ENCODE results near the gene FBXW9. TPM values are rescaled to one million over a fixed set of nuclear protein-coding genes. Genes with fewer than 3 reads are reported as not detected.
"Not testable (repeated sequence)": the region's sequence is repeated elsewhere in the genome, so short reads cannot be mapped to it uniquely, and the experiment has no call there.

Gene FBXW9
- total and polyA plus RNA-seq, 3 experiments from 2014 or later: 5.9 to 8.1 (median 7.9) TPM

- Histone ChIP-seq H3K4me3 (ENCODE audit: low read length) (no peak overlapping the region), H3K36me3 (ENCODE audit: insufficient read depth, low read length) (peaks cover 24% of the 10 kb centered on the region), H3K9me3 (ENCODE audit: low read length) (no peaks in the 10 kb centered on the region), H3K27ac (ENCODE audit: low read depth, low read length) (no peak overlapping the region), H3K27me3 (ENCODE audit: insufficient read depth, low read length, poor library complexity, severe bottlenecking) (no peaks in the 10 kb centered on the region), H3K4me1 (ENCODE audit: insufficient read depth, low read length) (peaks cover 25% of the 10 kb centered on the region)
- ChIA-PET POLR2A (interaction anchor here (0.6 kb wide), 1 partner anchor 12 kb away, joined by 3 read pairs; no protein-coding TSS in a partner anchor), CTCF (interaction anchor here (0.8 kb wide), 1 partner anchor 13 kb away, joined by 3 read pairs; no protein-coding TSS in a partner anchor)
- Mint-ChIP-seq H3K36me3 (peaks cover 0 to 55% (median 9%) of the 10 kb centered on the region in 3 donors), H3K4me1 (peaks cover 28 to 36% (median 28%) of the 10 kb centered on the region in 3 donors), H3K4me3 (peak overlapping the region in 2 of 7 donors; percentile 6 to 51), H3K9me3 (no peaks in the 10 kb centered on the region), H3K27ac (peak overlapping the region in 2 of 8 donors; percentile 17 to 36), H3K27me3 (no peaks in the 10 kb centered on the region)
- DNase-seq: no peak
Observed at GRCh38 chr19:12730064-12730463, 33.6 kb upstream of the FBXW9 start.

GRCh38 chr19:12727745-12728433 is 31.5 kb upstream of the FBXW9 start:
- no peak overlapping the region for H3K27ac ChIP-seq (ENCODE audit: low read depth, low read length)
- H3K27me3 ChIP-seq (ENCODE audit: insufficient read depth, low read length, poor library complexity, severe bottlenecking): no peaks in the 10 kb centered on the region
- Mint-ChIP-seq H3K4me3 (no peak overlapping the region), H3K4me1 (peaks cover 33 to 42% (median 34%) of the 10 kb centered on the region in 3 donors), H3K9me3 (no peaks in the 10 kb centered on the region), H3K27me3 (no peaks in the 10 kb centered on the region), H3K27ac (no peak overlapping the region), H3K36me3 (peaks cover 0 to 44% (median 9%) of the 10 kb centered on the region in 3 donors)
- peaks cover 24% of the 10 kb centered on the region for H3K36me3 ChIP-seq (ENCODE audit: insufficient read depth, low read length)
- CTCF ChIA-PET: interaction anchor here (1.7 kb wide), 1 partner anchor 38 kb away, joined by 4 read pairs; no protein-coding TSS in a partner anchor
- no peaks in the 10 kb centered on the region for H3K9me3 ChIP-seq (ENCODE audit: low read length)
- DNase-seq: no peak
- H3K4me3 ChIP-seq (ENCODE audit: low read length): no peak overlapping the region
- H3K4me1 ChIP-seq (ENCODE audit: insufficient read depth, low read length): peaks cover 23% of the 10 kb centered on the region
- POLR2A ChIA-PET: no interaction called here

GRCh38 chr19:12726988-12727316 is 30.5 kb upstream of the FBXW9 start:
- H3K4me1 Mint-ChIP-seq: peaks cover 31 to 38% (median 31%) of the 10 kb centered on the region in 3 donors
- Histone ChIP-seq H3K27me3 (ENCODE audit: insufficient read depth, low read length, poor library complexity, severe bottlenecking) (no peaks in the 10 kb centered on the region), H3K36me3 (ENCODE audit: insufficient read depth, low read length) (peaks cover 24% of the 10 kb centered on the region), H3K4me3 (ENCODE audit: low read length) (no peak overlapping the region), H3K27ac (ENCODE audit: low read depth, low read length) (no peak overlapping the region), H3K9me3 (ENCODE audit: low read length) (no peaks in the 10 kb centered on the region), H3K4me1 (ENCODE audit: insufficient read depth, low read length) (peaks cover 16% of the 10 kb centered on the region)
- peak overlapping the region in 1 of 7 donors; percentile 69 for H3K4me3 Mint-ChIP-seq
- CTCF ChIA-PET: interaction anchor here (1.7 kb wide), 1 partner anchor 39 kb away, joined by 4 read pairs; no protein-coding TSS in a partner anchor
- H3K36me3 Mint-ChIP-seq: peaks cover 0 to 43% (median 9%) of the 10 kb centered on the region in 3 donors
- no peaks in the 10 kb centered on the region for H3K9me3 Mint-ChIP-seq
- H3K27ac Mint-ChIP-seq: peak overlapping the region in 2 of 8 donors; percentile 1 to 60
- DNase-seq: no peak
- peaks cover 0 to 2% of the 10 kb centered on the region in 2 donors for H3K27me3 Mint-ChIP-seq
- POLR2A ChIA-PET: no interaction called here

- peaks cover 0 to 38% (median 7%) of the 10 kb centered on the region in 3 donors for H3K36me3 Mint-ChIP-seq
- H3K36me3 ChIP-seq (ENCODE audit: insufficient read depth, low read length): peaks cover 19% of the 10 kb centered on the region
- not testable (repeated sequence) for H3K27me3 Mint-ChIP-seq; H3K27ac ChIP-seq (ENCODE audit: low read depth, low read length); H3K9me3 Mint-ChIP-seq; DNase-seq; H3K27ac Mint-ChIP-seq; H3K4me3 ChIP-seq (ENCODE audit: low read length); H3K27me3 ChIP-seq (ENCODE audit: insufficient read depth, low read length, poor library complexity, severe bottlenecking); H3K9me3 ChIP-seq (ENCODE audit: low read length)
- CTCF ChIA-PET: interaction anchor here (0.8 to 1.4 kb wide), 2 partner anchors 8 to 31 kb away, joined by 3 read pairs; no protein-coding TSS in a partner anchor
- H3K4me1 Mint-ChIP-seq: peaks cover 38 to 40% (median 39%) of the 10 kb centered on the region in 3 donors
- POLR2A ChIA-PET: interaction anchor here (0.6 to 0.9 kb wide), 2 partner anchors 9 to 43 kb away, joined by 4 to 6 read pairs; partner anchors contain the start of gene TRIR
- H3K4me3 Mint-ChIP-seq: peak overlapping the region in 2 of 7 donors; percentile 16 to 26
- peaks cover 17% of the 10 kb centered on the region for H3K4me1 ChIP-seq (ENCODE audit: insufficient read depth, low read length)
Observed at GRCh38 chr19:12725612-12726011, 29.2 kb upstream of the FBXW9 start.

- peak within 1 kb of the TSS; percentile 98 for H3K4me3 ChIP-seq (ENCODE audit: low read length)
- Mint-ChIP-seq H3K36me3 (peaks cover 0 to 28% (median 0%) of the 10 kb centered on the region in 3 donors), H3K27ac (peak within 1 kb of the TSS; percentile 85 to 96 (median 94)), H3K9me3 (no peaks in the 10 kb centered on the region), H3K27me3 (peaks cover 0 to 4% of the 10 kb centered on the region in 2 donors), H3K4me1 (peaks cover 35 to 42% (median 35%) of the 10 kb centered on the region in 3 donors), H3K4me3 (peak within 1 kb of the TSS; percentile 90 to 95 (median 94))
- H3K27ac ChIP-seq (ENCODE audit: low read depth, low read length): peak within 1 kb of the TSS; percentile 60
- peaks cover 7% of the 10 kb centered on the region for H3K36me3 ChIP-seq (ENCODE audit: insufficient read depth, low read length)
- CTCF ChIA-PET: interaction anchor here (0.9 to 4.4 kb wide), 8 partner anchors 10 to 68 kb away, joined by 3 to 25 read pairs (median 4); partner anchors contain the start of genes GET3, JUNB and TRIR
- peak; percentile 20 to 73 (median 32) for DNase-seq
- H3K4me1 ChIP-seq (ENCODE audit: insufficient read depth, low read length): peaks cover 17% of the 10 kb centered on the region
- no peaks in the 10 kb centered on the region for H3K9me3 ChIP-seq (ENCODE audit: low read length)
- POLR2A ChIA-PET: interaction anchor here (0.6 to 4.0 kb wide), 6 partner anchors 8 to 431 kb away, joined by 3 to 38 read pairs (median 4); partner anchors contain the start of genes GET3, JUNB and TRIR
- H3K27me3 ChIP-seq (ENCODE audit: insufficient read depth, low read length, poor library complexity, severe bottlenecking): no peaks in the 10 kb centered on the region
Observed at GRCh38 chr19:12723641-12724426, 27.4 kb upstream of the FBXW9 start, which contains the start of gene TNPO2. Gene TNPO2 (minus strand): TSS chr19:12723932. CDS start chr19:12720977, 2,955 bp downstream.

- H3K27me3 ChIP-seq (ENCODE audit: insufficient read depth, low read length, poor library complexity, severe bottlenecking): no peaks in the 10 kb centered on the region
- Mint-ChIP-seq H3K4me3 (peak overlapping the region; percentile 90 to 95 (median 94)), H3K9me3 (no peaks in the 10 kb centered on the region), H3K36me3 (peaks cover 0 to 29% (median 3%) of the 10 kb centered on the region in 3 donors), H3K27me3 (peaks cover 0 to 4% of the 10 kb centered on the region in 2 donors), H3K27ac (peak overlapping the region; percentile 85 to 96 (median 94)), H3K4me1 (peaks cover 35 to 46% (median 38%) of the 10 kb centered on the region in 3 donors)
- peak overlapping the region; percentile 60 for H3K27ac ChIP-seq (ENCODE audit: low read depth, low read length)
- DNase-seq: no peak
- CTCF ChIA-PET: interaction anchor here (0.9 to 4.4 kb wide), 7 partner anchors 11 to 68 kb away, joined by 3 to 25 read pairs (median 5); partner anchors contain the start of genes GET3, JUNB and TRIR
- POLR2A ChIA-PET: interaction anchor here (0.6 to 4.0 kb wide), 7 partner anchors 8 to 431 kb away, joined by 3 to 38 read pairs (median 4); partner anchors contain the start of genes DHPS, GET3, JUNB and TRIR
- peaks cover 7% of the 10 kb centered on the region for H3K36me3 ChIP-seq (ENCODE audit: insufficient read depth, low read length)
- H3K4me1 ChIP-seq (ENCODE audit: insufficient read depth, low read length): peaks cover 17% of the 10 kb centered on the region
- H3K4me3 ChIP-seq (ENCODE audit: low read length): peak overlapping the region; percentile 98
- H3K9me3 ChIP-seq (ENCODE audit: low read length): no peaks in the 10 kb centered on the region
Observed at GRCh38 chr19:12723381-12723640, 26.9 kb upstream of the FBXW9 start.

DNA sequence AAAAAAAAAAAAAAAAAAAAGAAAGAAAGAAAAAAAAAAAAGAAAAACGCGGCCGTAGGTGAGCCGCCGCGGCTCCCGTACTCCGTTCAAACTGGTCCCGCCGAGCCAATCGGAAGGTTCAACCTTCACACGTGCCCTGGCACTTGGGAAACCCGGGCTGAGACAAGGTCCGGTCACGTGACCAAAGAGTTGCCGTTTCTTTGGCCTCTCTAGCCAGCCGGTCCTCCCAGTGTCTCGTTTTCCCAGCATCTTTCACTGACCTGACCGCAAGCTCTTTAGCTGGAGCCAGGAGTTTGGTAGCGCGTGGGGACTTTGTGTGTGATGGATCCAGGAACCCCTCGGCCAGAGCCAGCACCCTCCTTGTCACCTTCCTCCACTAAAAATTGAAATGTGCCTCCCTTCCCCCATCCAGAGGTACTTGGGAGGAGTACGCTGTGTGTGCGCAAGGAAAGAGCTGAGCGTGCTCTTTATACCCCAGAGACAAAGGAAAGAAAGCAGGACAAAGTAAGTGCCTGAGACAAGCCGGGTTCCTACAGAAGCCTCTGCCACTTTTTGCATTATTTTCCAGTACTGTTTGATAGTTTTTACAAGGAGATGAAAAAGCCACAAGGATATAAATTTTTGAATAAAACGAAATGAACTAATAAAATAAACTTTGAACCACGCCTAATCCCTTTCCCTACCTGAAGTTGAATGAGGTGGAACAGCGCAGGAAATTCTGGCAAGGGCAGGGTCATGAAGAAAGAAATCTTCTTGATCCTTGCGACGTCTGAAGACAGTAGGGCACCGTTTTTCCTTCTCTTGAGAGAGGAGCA is 26.3 kb upstream of the FBXW9 start:
- H3K36me3 Mint-ChIP-seq: peaks cover 0 to 26% (median 3%) of the 10 kb centered on the region in 3 donors
- Histone ChIP-seq H3K4me3 (ENCODE audit: low read length) (peak overlapping the region; percentile 98), H3K4me1 (ENCODE audit: insufficient read depth, low read length) (peaks cover 17% of the 10 kb centered on the region), H3K9me3 (ENCODE audit: low read length) (no peaks in the 10 kb centered on the region), H3K36me3 (ENCODE audit: insufficient read depth, low read length) (peaks cover 7% of the 10 kb centered on the region), H3K27ac (ENCODE audit: low read depth, low read length) (peak overlapping the region; percentile 60), H3K27me3 (ENCODE audit: insufficient read depth, low read length, poor library complexity, severe bottlenecking) (no peaks in the 10 kb centered on the region)
- H3K27me3 Mint-ChIP-seq: peaks cover 0 to 4% of the 10 kb centered on the region in 2 donors
- DNase-seq: peak; percentile 90 to 97 (median 92)
- POLR2A ChIA-PET: interaction anchor here (0.6 to 4.0 kb wide), 11 partner anchors 9 to 1194 kb away, joined by 3 to 38 read pairs (median 4); partner anchors contain the start of genes DHPS, ECSIT, FBXW9 and GET3
- H3K9me3 Mint-ChIP-seq: no peaks in the 10 kb centered on the region
- H3K27ac Mint-ChIP-seq: peak overlapping the region; percentile 85 to 96 (median 94)
- CTCF ChIA-PET: interaction anchor here (0.9 to 4.4 kb wide), 6 partner anchors 11 to 69 kb away, joined by 3 to 25 read pairs (median 5); partner anchors contain the start of genes GET3, JUNB and TRIR
- H3K4me1 Mint-ChIP-seq: peaks cover 35 to 46% (median 38%) of the 10 kb centered on the region in 3 donors
- H3K4me3 Mint-ChIP-seq: peak overlapping the region; percentile 90 to 95 (median 94)

All from CD8-positive, alpha-beta memory T cell (primary cell).